Measurements from ENCODE around the gene ARHGAP44.

Gene ARHGAP44

GRCh38 chr17:12917399-12917798, 128.1 kb downstream of the ARHGAP44 start:
- Histone ChIP-seq H2AFZ (ENCODE audit: low read depth, low read length) (no peak overlapping the region), H3K27me3 (ENCODE audit: insufficient read depth, low read length, poor library complexity) (no peaks in the 10 kb centered on the region), H3K9me3 (ENCODE audit: insufficient read depth, low read length, severe bottlenecking) (no peaks in the 10 kb centered on the region), H3K4me3 (ENCODE audit: low read depth in 1 of 2, low read length in 2 of 2) (no peak overlapping the region), H3K4me1 (ENCODE audit: insufficient read depth, low read length) (no peaks in the 10 kb centered on the region), H3K79me2 (ENCODE audit: insufficient read depth, low read length) (no peaks in the 10 kb centered on the region), H3K9ac (ENCODE audit: low read depth, low read length) (no peak overlapping the region), H3K27ac (ENCODE audit: low read length) (no peak overlapping the region), H4K20me1 (ENCODE audit: insufficient read depth, low read length) (no peaks in the 10 kb centered on the region), H3K4me2 (ENCODE audit: insufficient read depth, low read length) (no peak overlapping the region), H3K36me3 (ENCODE audit: insufficient read depth, low read length) (no peaks in the 10 kb centered on the region)
- TF ChIP-seq, protein P1, sequence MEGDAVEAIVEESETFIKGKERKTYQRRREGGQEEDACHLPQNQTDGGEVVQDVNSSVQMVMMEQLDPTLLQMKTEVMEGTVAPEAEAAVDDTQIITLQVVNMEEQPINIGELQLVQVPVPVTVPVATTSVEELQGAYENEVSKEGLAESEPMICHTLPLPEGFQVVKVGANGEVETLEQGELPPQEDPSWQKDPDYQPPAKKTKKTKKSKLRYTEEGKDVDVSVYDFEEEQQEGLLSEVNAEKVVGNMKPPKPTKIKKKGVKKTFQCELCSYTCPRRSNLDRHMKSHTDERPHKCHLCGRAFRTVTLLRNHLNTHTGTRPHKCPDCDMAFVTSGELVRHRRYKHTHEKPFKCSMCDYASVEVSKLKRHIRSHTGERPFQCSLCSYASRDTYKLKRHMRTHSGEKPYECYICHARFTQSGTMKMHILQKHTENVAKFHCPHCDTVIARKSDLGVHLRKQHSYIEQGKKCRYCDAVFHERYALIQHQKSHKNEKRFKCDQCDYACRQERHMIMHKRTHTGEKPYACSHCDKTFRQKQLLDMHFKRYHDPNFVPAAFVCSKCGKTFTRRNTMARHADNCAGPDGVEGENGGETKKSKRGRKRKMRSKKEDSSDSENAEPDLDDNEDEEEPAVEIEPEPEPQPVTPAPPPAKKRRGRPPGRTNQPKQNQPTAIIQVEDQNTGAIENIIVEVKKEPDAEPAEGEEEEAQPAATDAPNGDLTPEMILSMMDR (IDR thresholded peaks at IDR 0.05; ENCODE audit: borderline replicate concordance, extremely low read depth, low read length, poor library complexity, severe bottlenecking) = no peak
- TF ChIP-seq EZH2 (IDR thresholded peaks at IDR 0.05; ENCODE audit: borderline replicate concordance, low read depth, low read length, severe bottlenecking) = no peak
- DNase-seq = no peak
- ATAC-seq (ENCODE audit: insufficient read depth, low read depth) = no peak

- no peaks in the 10 kb centered on the region for H3K27me3 ChIP-seq (ENCODE audit: insufficient read depth, low read length, poor library complexity)
- ATAC-seq (ENCODE audit: insufficient read depth, low read depth) (no peak), DNase-seq (no peak)
- H3K4me3 ChIP-seq (ENCODE audit: low read depth in 1 of 2, low read length in 2 of 2) = no peak overlapping the region
- no peaks in the 10 kb centered on the region for H4K20me1 ChIP-seq (ENCODE audit: insufficient read depth, low read length)
- no peaks in the 10 kb centered on the region for H3K79me2 ChIP-seq (ENCODE audit: insufficient read depth, low read length)
- H3K4me1 ChIP-seq (ENCODE audit: insufficient read depth, low read length) = no peaks in the 10 kb centered on the region
- no peak overlapping the region for H3K27ac ChIP-seq (ENCODE audit: low read length)
- no peak overlapping the region for H3K9ac ChIP-seq (ENCODE audit: low read depth, low read length)
- no peak for TF ChIP-seq EZH2 (IDR thresholded peaks at IDR 0.05; ENCODE audit: borderline replicate concordance, low read depth, low read length, severe bottlenecking)
- TF ChIP-seq, protein P1 (IDR thresholded peaks at IDR 0.05; ENCODE audit: borderline replicate concordance, extremely low read depth, low read length, poor library complexity, severe bottlenecking) = no peak
- H3K36me3 ChIP-seq (ENCODE audit: insufficient read depth, low read length) = no peaks in the 10 kb centered on the region
- H3K9me3 ChIP-seq (ENCODE audit: insufficient read depth, low read length, severe bottlenecking) = no peaks in the 10 kb centered on the region
- H3K4me2 ChIP-seq (ENCODE audit: insufficient read depth, low read length) = no peak overlapping the region
- H2AFZ ChIP-seq (ENCODE audit: low read depth, low read length) = no peak overlapping the region
These were observed 128.8 kb downstream of the ARHGAP44 start for GRCh38 chr17:12918142-12918541.

GRCh38 chr17:12922120-12922519, 132.8 kb downstream of the ARHGAP44 start:
- Histone ChIP-seq H3K27ac (ENCODE audit: low read length) (no peak overlapping the region), H3K4me3 (ENCODE audit: low read depth in 1 of 2, low read length in 2 of 2) (no peak overlapping the region), H3K9me3 (ENCODE audit: insufficient read depth, low read length, severe bottlenecking) (no peaks in the 10 kb centered on the region), H3K79me2 (ENCODE audit: insufficient read depth, low read length) (no peaks in the 10 kb centered on the region), H3K4me1 (ENCODE audit: insufficient read depth, low read length) (peaks cover 4% of the 10 kb centered on the region; the same call in 1 of the 2 replicates), H3K36me3 (ENCODE audit: insufficient read depth, low read length) (no peaks in the 10 kb centered on the region), H3K4me2 (ENCODE audit: insufficient read depth, low read length) (no peak overlapping the region), H4K20me1 (ENCODE audit: insufficient read depth, low read length) (no peaks in the 10 kb centered on the region), H3K9ac (ENCODE audit: low read depth, low read length) (no peak overlapping the region), H3K27me3 (ENCODE audit: insufficient read depth, low read length, poor library complexity) (no peaks in the 10 kb centered on the region), H2AFZ (ENCODE audit: low read depth, low read length) (no peak overlapping the region)
- ATAC-seq (ENCODE audit: insufficient read depth, low read depth) (no peak), DNase-seq (no peak)
- TF ChIP-seq, protein P1 (IDR thresholded peaks at IDR 0.05; ENCODE audit: borderline replicate concordance, extremely low read depth, low read length, poor library complexity, severe bottlenecking) = no peak
- no peak for TF ChIP-seq EZH2 (IDR thresholded peaks at IDR 0.05; ENCODE audit: borderline replicate concordance, low read depth, low read length, severe bottlenecking)

GRCh38 chr17:12924614-12925013, 135.3 kb downstream of the ARHGAP44 start:
- ATAC-seq (ENCODE audit: insufficient read depth, low read depth) = no peak
- Histone ChIP-seq H3K4me3 (ENCODE audit: low read depth in 1 of 2, low read length in 2 of 2) (no peak overlapping the region), H3K9me3 (ENCODE audit: insufficient read depth, low read length, severe bottlenecking) (no peaks in the 10 kb centered on the region), H4K20me1 (ENCODE audit: insufficient read depth, low read length) (no peaks in the 10 kb centered on the region), H3K36me3 (ENCODE audit: insufficient read depth, low read length) (no peaks in the 10 kb centered on the region), H3K27me3 (ENCODE audit: insufficient read depth, low read length, poor library complexity) (no peaks in the 10 kb centered on the region), H3K27ac (ENCODE audit: low read length) (no peak overlapping the region), H3K4me1 (ENCODE audit: insufficient read depth, low read length) (peaks cover 9% of the 10 kb centered on the region; the same call in 1 of the 2 replicates), H2AFZ (ENCODE audit: low read depth, low read length) (no peak overlapping the region), H3K4me2 (ENCODE audit: insufficient read depth, low read length) (no peak overlapping the region), H3K79me2 (ENCODE audit: insufficient read depth, low read length) (no peaks in the 10 kb centered on the region), H3K9ac (ENCODE audit: low read depth, low read length) (no peak overlapping the region)
- TF ChIP-seq, protein P1 (IDR thresholded peaks at IDR 0.05; ENCODE audit: borderline replicate concordance, extremely low read depth, low read length, poor library complexity, severe bottlenecking) = no peak
- no peak for TF ChIP-seq EZH2 (IDR thresholded peaks at IDR 0.05; ENCODE audit: borderline replicate concordance, low read depth, low read length, severe bottlenecking)
- no peak for DNase-seq
